ENCODE data around the gene DCST2. TPM values are rescaled to one million over a fixed set of nuclear protein-coding genes. Genes with fewer than 3 reads are reported as not detected.

Gene DCST2
- total and polyA plus RNA-seq, 2 donors (not counting 3 experiments of a cell fraction or from before 2014, with no cell fraction given): 0.29 to 0.51 TPM

- no TSS peak for BruUV-seq (replicated peaks)
- Histone ChIP-seq H3K4me1 (ENCODE audit: control insufficient read depth, extremely low read depth, insufficient read depth, low read length) (peaks cover 5% of the 10 kb centered on the region), H3K27ac (ENCODE audit: insufficient read depth, low read depth, low read length) (no peak overlapping the region), H2AFZ (ENCODE audit: low read depth, low read length) (no peak overlapping the region), H3K36me3 (ENCODE audit: control insufficient read depth in 2 of 2, extremely low read depth in 1 of 2, insufficient read depth in 2 of 2, low read length in 2 of 2) (no peaks in the 10 kb centered on the region), H3K9me1 (replicated peaks; ENCODE audit: control insufficient read depth, extremely low read depth, insufficient read depth, low read length) (no peaks in the 10 kb centered on the region), H4K20me1 (replicated peaks; ENCODE audit: control insufficient read depth, extremely low read depth, insufficient read depth, low read length) (no peaks in the 10 kb centered on the region), H3K9ac (replicated peaks; ENCODE audit: extremely low read depth, insufficient read depth, low read length) (no peak overlapping the region), H3K4me2 (ENCODE audit: insufficient read depth, low read length) (no peak overlapping the region), H3K9me3 (replicated peaks; ENCODE audit: control insufficient read depth, insufficient read depth, low read length) (no peaks in the 10 kb centered on the region), H3K27me3 (ENCODE audit: control insufficient read depth in 2 of 2, insufficient read depth in 2 of 2, low read length in 2 of 2) (peaks cover 24 to 25% of the 10 kb centered on the region in 2 experiments), H3K79me2 (ENCODE audit: control insufficient read depth, insufficient read depth, low read length) (no peaks in the 10 kb centered on the region), H3K4me3 (replicated peaks in 1 of 3; ENCODE audit: insufficient read depth in 1 of 3, low read depth in 1 of 3, low read length in 3 of 3) (no peak overlapping the region)
- dilution Hi-C loops (cut with MboI; ENCODE audit: extremely low pct_ligation_motif_present, low sequenced_read_pairs): no loop called here
- DNase-seq (ENCODE audit: low read depth, low spot score) (no peak), FAIRE-seq (no peak)
- TF ChIP-seq GATA2 (IDR thresholded peaks at IDR 0.05; ENCODE audit: insufficient read depth, insufficient read length, low read depth, low read length): no peak
- ChIA-PET CTCF (interaction anchor here (0.8 to 3.0 kb wide), 5 partner anchors 9 to 97 kb away, joined by 3 to 24 read pairs (median 5); partner anchors contain the start of genes ADAM15, EFNA4 and KRTCAP2), POLR2A (no interaction called here)
- intact Hi-C loops (cut with micrococcal nuclease): no loop called here
These were observed 42.8 kb upstream of the DCST2 start for GRCh38 chr1:155076371-155076770.

- H3K9me1 ChIP-seq (replicated peaks; ENCODE audit: control insufficient read depth, extremely low read depth, insufficient read depth, low read length): no peaks in the 10 kb centered on the region
- POLR2A ChIA-PET: no interaction called here
- no peaks in the 10 kb centered on the region for H3K9me3 ChIP-seq (replicated peaks; ENCODE audit: control insufficient read depth, insufficient read depth, low read length)
- no TSS peak for BruUV-seq (replicated peaks)
- TF ChIP-seq POLR2A (IDR thresholded peaks at IDR 0.05; ENCODE audit: low read depth, low read length) (no peak), MYC (IDR thresholded peaks at IDR 0.05; ENCODE audit: low read depth, low read length) (no peak), CTCF (IDR thresholded peaks at IDR 0.05; ENCODE audit: extremely low read depth in 1 of 2, insufficient read depth in 1 of 2, low read depth in 1 of 2, low read length in 2 of 2) (no peak), MAX (IDR thresholded peaks at IDR 0.05; ENCODE audit: insufficient read depth, insufficient read length) (no peak), POLR2AphosphoS5 (IDR thresholded peaks at IDR 0.05; ENCODE audit: insufficient read depth, low read depth, low read length) (no peak), GATA2 (IDR thresholded peaks at IDR 0.05; ENCODE audit: insufficient read depth, insufficient read length, low read depth, low read length) (no peak), JUN (IDR thresholded peaks at IDR 0.05; ENCODE audit: borderline replicate concordance, insufficient read depth, insufficient read length, low read depth) (no peak), EZH2 (IDR thresholded peaks at IDR 0.05; ENCODE audit: borderline replicate concordance, low read depth, low read length, severe bottlenecking) (no peak), FOS (IDR thresholded peaks at IDR 0.05; ENCODE audit: borderline replicate concordance, insufficient read depth, low read length) (no peak)
- no peaks in the 10 kb centered on the region for H3K36me3 ChIP-seq (ENCODE audit: control insufficient read depth in 2 of 2, extremely low read depth in 1 of 2, insufficient read depth in 2 of 2, low read length in 2 of 2)
- no peak overlapping the region for H3K27ac ChIP-seq (ENCODE audit: insufficient read depth, low read depth, low read length)
- H2AFZ ChIP-seq (ENCODE audit: low read depth, low read length): no peak overlapping the region
- H4K20me1 ChIP-seq (replicated peaks; ENCODE audit: control insufficient read depth, extremely low read depth, insufficient read depth, low read length): no peaks in the 10 kb centered on the region
- CTCF ChIA-PET: interaction anchor here (0.8 to 3.0 kb wide), 6 partner anchors 10 to 92 kb away, joined by 3 to 24 read pairs (median 6); partner anchors contain the start of genes ADAM15 and EFNA4
- DNase-seq (ENCODE audit: low read depth, low spot score): no peak
- no peak overlapping the region for H3K4me3 ChIP-seq (replicated peaks in 1 of 3; ENCODE audit: insufficient read depth in 1 of 3, low read depth in 1 of 3, low read length in 3 of 3)
- H3K79me2 ChIP-seq (ENCODE audit: control insufficient read depth, insufficient read depth, low read length): no peaks in the 10 kb centered on the region
- FAIRE-seq: no peak
- dilution Hi-C loops (cut with MboI; ENCODE audit: extremely low pct_ligation_motif_present, low sequenced_read_pairs) (no loop called here), intact Hi-C loops (cut with micrococcal nuclease) (no loop called here)
- peaks cover 3% of the 10 kb centered on the region for H3K4me1 ChIP-seq (ENCODE audit: control insufficient read depth, extremely low read depth, insufficient read depth, low read length)
- H3K9ac ChIP-seq (replicated peaks; ENCODE audit: extremely low read depth, insufficient read depth, low read length): no peak overlapping the region
- peaks cover 17 to 18% of the 10 kb centered on the region in 2 experiments for H3K27me3 ChIP-seq (ENCODE audit: control insufficient read depth in 2 of 2, insufficient read depth in 2 of 2, low read length in 2 of 2)
- H3K4me2 ChIP-seq (ENCODE audit: insufficient read depth, low read length): no peak overlapping the region
These were observed 42.0 kb upstream of the DCST2 start for GRCh38 chr1:155075535-155075934.

All from endothelial cell of umbilical vein (primary cell).